ENCODE data around the gene FAM131C.

DNA sequence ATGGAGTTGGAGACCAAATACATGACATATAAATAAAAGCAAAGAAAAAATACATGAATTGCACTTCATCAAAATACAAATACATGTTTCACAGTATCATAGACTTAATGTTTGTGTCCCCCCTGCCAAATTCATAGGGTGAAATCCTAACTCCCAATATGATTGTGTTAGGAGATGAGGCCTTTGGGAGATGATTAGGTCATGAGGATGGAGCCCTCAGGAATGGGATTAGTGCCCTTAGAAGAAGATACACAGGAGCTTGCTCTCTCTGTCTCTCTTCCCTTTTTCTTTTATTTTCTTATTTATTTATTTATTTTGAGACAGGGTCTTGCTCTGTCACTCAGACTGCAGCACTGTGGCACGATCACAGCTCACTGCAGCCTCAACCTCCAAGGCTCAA, 26.0 kb upstream of the FAM131C start:
- TF ChIP-seq, protein P1, sequence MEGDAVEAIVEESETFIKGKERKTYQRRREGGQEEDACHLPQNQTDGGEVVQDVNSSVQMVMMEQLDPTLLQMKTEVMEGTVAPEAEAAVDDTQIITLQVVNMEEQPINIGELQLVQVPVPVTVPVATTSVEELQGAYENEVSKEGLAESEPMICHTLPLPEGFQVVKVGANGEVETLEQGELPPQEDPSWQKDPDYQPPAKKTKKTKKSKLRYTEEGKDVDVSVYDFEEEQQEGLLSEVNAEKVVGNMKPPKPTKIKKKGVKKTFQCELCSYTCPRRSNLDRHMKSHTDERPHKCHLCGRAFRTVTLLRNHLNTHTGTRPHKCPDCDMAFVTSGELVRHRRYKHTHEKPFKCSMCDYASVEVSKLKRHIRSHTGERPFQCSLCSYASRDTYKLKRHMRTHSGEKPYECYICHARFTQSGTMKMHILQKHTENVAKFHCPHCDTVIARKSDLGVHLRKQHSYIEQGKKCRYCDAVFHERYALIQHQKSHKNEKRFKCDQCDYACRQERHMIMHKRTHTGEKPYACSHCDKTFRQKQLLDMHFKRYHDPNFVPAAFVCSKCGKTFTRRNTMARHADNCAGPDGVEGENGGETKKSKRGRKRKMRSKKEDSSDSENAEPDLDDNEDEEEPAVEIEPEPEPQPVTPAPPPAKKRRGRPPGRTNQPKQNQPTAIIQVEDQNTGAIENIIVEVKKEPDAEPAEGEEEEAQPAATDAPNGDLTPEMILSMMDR (IDR thresholded peaks at IDR 0.05): no peak
- no peak for TF ChIP-seq POLR2A (IDR thresholded peaks at IDR 0.05)
